Middle frontal gyrus (tissue), 1 donor: ENCODE results near the gene PKD2L2.
"Not testable (repeated sequence)": the region's sequence is repeated elsewhere in the genome, so short reads cannot be mapped to it uniquely, and the experiment has no call there.

Source experiments
- DNase-seq: peaks from one replicate; pipeline ENCODE4 v3.0.0-alpha.2; 2015; ENCODE audit warnings: low spot score; ENCODE audit errors: extremely low spot score

Gene PKD2L2

GRCh38 chr5:137888863-137889759, at the start of gene PKD2L2:
PKD2L2 (plus strand) TSS chr5:137889457; CDS start chr5:137889492, 35 bp downstream.
- peak; percentile 74 for DNase-seq

- DNase-seq, result no peak
Observed at GRCh38 chr5:137842296-137842695, 47.0 kb upstream of the PKD2L2 start.

GRCh38 chr5:137843676-137844299, 45.5 kb upstream of the PKD2L2 start:
- DNase-seq, result no peak

GRCh38 chr5:137845472-137845871, 43.8 kb upstream of the PKD2L2 start:
- DNase-seq, result no peak

- no peak for DNase-seq
Observed at GRCh38 chr5:137847687-137848086, 41.6 kb upstream of the PKD2L2 start.

- not testable (repeated sequence) for DNase-seq
Observed at GRCh38 chr5:137853165-137853564, 36.1 kb upstream of the PKD2L2 start.

- no peak for DNase-seq
Observed at GRCh38 chr5:137856201-137856600, 33.1 kb upstream of the PKD2L2 start.

- no peak for DNase-seq
Observed at GRCh38 chr5:137856916-137857862, 32.1 kb upstream of the PKD2L2 start.

- no peak for DNase-seq
Observed at GRCh38 chr5:137858223-137858916, 30.9 kb upstream of the PKD2L2 start.

GRCh38 chr5:137858954-137859353, 30.3 kb upstream of the PKD2L2 start:
- no peak for DNase-seq

GRCh38 chr5:137862251-137862650, 27.0 kb upstream of the PKD2L2 start:
- no peak for DNase-seq

- DNase-seq, result not testable (repeated sequence)
Observed at GRCh38 chr5:137863653-137864052, 25.6 kb upstream of the PKD2L2 start.

- DNase-seq, result no peak
Observed at GRCh38 chr5:137866541-137867388, 22.5 kb upstream of the PKD2L2 start.

GRCh38 chr5:137867664-137868063, 21.6 kb upstream of the PKD2L2 start, which contains the start of gene MYOT:
MYOT (plus strand) TSS chr5:137867860; CDS start chr5:137870652, 2,792 bp downstream.
- no peak for DNase-seq

- no peak for DNase-seq
Observed at GRCh38 chr5:137870647-137871339, 18.5 kb upstream of the PKD2L2 start.

GRCh38 chr5:137871571-137871970, 17.7 kb upstream of the PKD2L2 start:
- DNase-seq, result no peak

GRCh38 chr5:137872466-137872865, 16.8 kb upstream of the PKD2L2 start:
- DNase-seq, result no peak

GRCh38 chr5:137876101-137876500, 13.2 kb upstream of the PKD2L2 start:
- DNase-seq, result no peak

GRCh38 chr5:137880313-137880712, 8.9 kb upstream of the PKD2L2 start:
- peak; percentile 55 for DNase-seq
